Astrocyte (in vitro differentiated cells and primary cell): ENCODE measurements around the gene SEMA3G. TPM values are rescaled to one million over a fixed set of nuclear protein-coding genes. Genes with fewer than 3 reads are reported as not detected.

Source experiments
- DNase-seq: peaks from one replicate; pipeline ENCODE4 v3.0.0-alpha.2; 2010; ENCODE audit warnings: low read depth
- FAIRE-seq: peaks from 2 replicates; lab custom pipeline; 2011; peaks lifted over from hg19 to GRCh38; lab: Jason Lieb, UNC
- H2AFZ ChIP-seq: 2 replicates; pipeline ENCODE4 v1.6.0; 2012; ENCODE audit warnings: low read depth, low read length, inconsistent platforms
- H3K27ac ChIP-seq: 2 replicates; pipeline ENCODE4 v1.5.1; 2011; ENCODE audit warnings: low read depth, low read length, inconsistent platforms
- H3K27me3 ChIP-seq: 2 replicates; pipeline ENCODE4 v1.6.0; 2011; ENCODE audit warnings: low read length, inconsistent platforms; ENCODE audit not compliant: insufficient read depth
- H3K36me3 ChIP-seq: 2 replicates; pipeline ENCODE4 v1.5.1; 2011; ENCODE audit warnings: low read length, inconsistent platforms; ENCODE audit not compliant: insufficient read depth
- H3K4me1 ChIP-seq: 2 replicates; pipeline ENCODE4 v1.5.1; 2011; ENCODE audit warnings: low read length, inconsistent platforms; ENCODE audit not compliant: insufficient read depth
- H3K4me2 ChIP-seq: 2 replicates; pipeline ENCODE4 v1.6.0; 2012; ENCODE audit warnings: low read length, inconsistent platforms
- H3K4me3 ChIP-seq: 2 replicates; pipeline ENCODE4 v1.5.1; 2011; ENCODE audit warnings: low read depth, mild to moderate bottlenecking, low read length, inconsistent platforms; ENCODE audit not compliant: insufficient read depth
- H3K79me2 ChIP-seq: 2 replicates; pipeline ENCODE4 v1.6.0; 2012; ENCODE audit warnings: mild to moderate bottlenecking, low read length, inconsistent platforms; ENCODE audit not compliant: insufficient read depth
- H3K9ac ChIP-seq: 2 replicates; pipeline ENCODE4 v1.6.0; 2012; ENCODE audit warnings: mild to moderate bottlenecking, low read length, inconsistent platforms
- H3K9me3 ChIP-seq: 2 replicates; pipeline ENCODE4 v1.5.1; 2012; ENCODE audit warnings: low read depth, mild to moderate bottlenecking, low read length, inconsistent platforms; ENCODE audit not compliant: insufficient read depth
- H4K20me1 ChIP-seq: 2 replicates; pipeline ENCODE4 v1.6.0; 2012; ENCODE audit warnings: low read length, inconsistent platforms; ENCODE audit not compliant: insufficient read depth
- H3K27ac Mint-ChIP-seq: one replicate; pipeline ENCODE4 v1.8.0; 2021; ENCODE audit warnings: mild to moderate bottlenecking, mixed read lengths; ENCODE audit not compliant: unreplicated experiment
- H3K27me3 Mint-ChIP-seq: one replicate; pipeline ENCODE4 v1.8.0; 2021; ENCODE audit warnings: low read depth, mixed read lengths; ENCODE audit not compliant: unreplicated experiment
- H3K36me3 Mint-ChIP-seq: one replicate; pipeline ENCODE4 v1.8.0; 2021; ENCODE audit warnings: low read depth, mixed read lengths; ENCODE audit not compliant: unreplicated experiment
- H3K4me1 Mint-ChIP-seq: one replicate; pipeline ENCODE4 v1.8.0; 2021; ENCODE audit warnings: low read depth, mixed read lengths; ENCODE audit not compliant: unreplicated experiment
- H3K4me3 Mint-ChIP-seq: one replicate; pipeline ENCODE4 v1.8.0; 2021; ENCODE audit warnings: mild to moderate bottlenecking, moderate library complexity, mixed read lengths; ENCODE audit not compliant: unreplicated experiment
- H3K9me3 Mint-ChIP-seq: one replicate; pipeline ENCODE4 v1.8.0; 2021; ENCODE audit warnings: mild to moderate bottlenecking, mixed read lengths; ENCODE audit not compliant: unreplicated experiment
- EZH2 ChIP-seq: IDR thresholded peaks from 2 replicates; pipeline ENCODE4 v1.6.1; 2012; ENCODE audit warnings: mild to moderate bottlenecking, low read length, inconsistent platforms; ENCODE audit not compliant: insufficient read depth
- total RNA-seq: library from RNA; stranded (reverse); gene quantifications from 2 replicates; pipeline ENCODE4 v1.2.1, GENCODE V29; 2021
- TF ChIP-seq, protein P1 (sequence below): IDR thresholded peaks from 2 replicates; pipeline ENCODE4 v1.5.1; 2011; ENCODE audit warnings: low read depth, mild to moderate bottlenecking, inconsistent platforms, low read length, moderate library complexity; ENCODE audit not compliant: insufficient read depth

Gene SEMA3G
- total RNA-seq, 1 donor from 2014 or later = 0.09 TPM

DNA sequence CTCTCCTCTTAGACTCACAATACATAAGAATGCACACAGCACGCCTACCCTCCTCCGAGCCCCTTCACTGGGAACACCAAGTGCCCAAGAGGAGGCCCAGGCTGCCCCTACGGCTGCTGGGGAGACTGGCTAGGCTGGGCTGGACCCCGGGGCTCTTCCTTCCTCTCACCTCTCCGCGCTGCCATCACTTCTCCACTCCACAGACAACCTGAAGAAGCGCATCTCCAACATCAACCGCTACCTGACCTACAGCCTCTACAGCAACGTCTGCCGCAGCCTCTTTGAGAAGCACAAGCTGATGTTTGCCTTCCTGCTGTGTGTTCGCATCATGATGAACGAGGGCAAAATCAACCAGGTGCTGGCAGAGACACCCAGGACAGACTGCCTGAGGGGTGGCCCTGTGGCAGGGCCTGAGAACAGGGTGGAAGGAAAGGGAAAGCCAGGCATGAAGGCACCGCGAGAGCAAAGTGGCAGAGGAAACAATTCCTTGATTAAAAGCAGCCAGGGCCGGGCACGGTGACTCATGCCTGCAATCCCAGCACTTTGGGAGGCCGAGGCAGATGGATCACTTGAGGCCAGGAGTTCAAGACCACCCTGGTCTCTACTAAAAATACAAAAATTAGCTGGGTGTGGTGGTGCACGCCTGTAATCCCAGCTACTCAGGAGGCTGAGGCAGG lies 51.6 kb downstream of the SEMA3G start:
- peaks cover 12% of the 10 kb centered on the region for H3K36me3 Mint-ChIP-seq
- peaks cover 2% of the 10 kb centered on the region for H3K9me3 Mint-ChIP-seq
- Histone ChIP-seq H3K79me2 (no peaks in the 10 kb centered on the region), H3K9ac (no peak overlapping the region), H2AFZ (no peak overlapping the region), H4K20me1 (no peaks in the 10 kb centered on the region), H3K36me3 (no peaks in the 10 kb centered on the region), H3K27ac (no peak overlapping the region), H3K4me1 (no peaks in the 10 kb centered on the region), H3K4me3 (no peak overlapping the region), H3K27me3 (no peaks in the 10 kb centered on the region), H3K9me3 (no peaks in the 10 kb centered on the region), H3K4me2 (no peak overlapping the region)
- no peak overlapping the region for H3K27ac Mint-ChIP-seq
- no peaks in the 10 kb centered on the region for H3K4me1 Mint-ChIP-seq
- H3K27me3 Mint-ChIP-seq = peaks cover 37% of the 10 kb centered on the region
- H3K4me3 Mint-ChIP-seq = no peak overlapping the region
- DNase-seq (no peak), FAIRE-seq (no peak)
- TF ChIP-seq, protein P1, sequence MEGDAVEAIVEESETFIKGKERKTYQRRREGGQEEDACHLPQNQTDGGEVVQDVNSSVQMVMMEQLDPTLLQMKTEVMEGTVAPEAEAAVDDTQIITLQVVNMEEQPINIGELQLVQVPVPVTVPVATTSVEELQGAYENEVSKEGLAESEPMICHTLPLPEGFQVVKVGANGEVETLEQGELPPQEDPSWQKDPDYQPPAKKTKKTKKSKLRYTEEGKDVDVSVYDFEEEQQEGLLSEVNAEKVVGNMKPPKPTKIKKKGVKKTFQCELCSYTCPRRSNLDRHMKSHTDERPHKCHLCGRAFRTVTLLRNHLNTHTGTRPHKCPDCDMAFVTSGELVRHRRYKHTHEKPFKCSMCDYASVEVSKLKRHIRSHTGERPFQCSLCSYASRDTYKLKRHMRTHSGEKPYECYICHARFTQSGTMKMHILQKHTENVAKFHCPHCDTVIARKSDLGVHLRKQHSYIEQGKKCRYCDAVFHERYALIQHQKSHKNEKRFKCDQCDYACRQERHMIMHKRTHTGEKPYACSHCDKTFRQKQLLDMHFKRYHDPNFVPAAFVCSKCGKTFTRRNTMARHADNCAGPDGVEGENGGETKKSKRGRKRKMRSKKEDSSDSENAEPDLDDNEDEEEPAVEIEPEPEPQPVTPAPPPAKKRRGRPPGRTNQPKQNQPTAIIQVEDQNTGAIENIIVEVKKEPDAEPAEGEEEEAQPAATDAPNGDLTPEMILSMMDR = no peak
- no peak for TF ChIP-seq EZH2

DNA sequence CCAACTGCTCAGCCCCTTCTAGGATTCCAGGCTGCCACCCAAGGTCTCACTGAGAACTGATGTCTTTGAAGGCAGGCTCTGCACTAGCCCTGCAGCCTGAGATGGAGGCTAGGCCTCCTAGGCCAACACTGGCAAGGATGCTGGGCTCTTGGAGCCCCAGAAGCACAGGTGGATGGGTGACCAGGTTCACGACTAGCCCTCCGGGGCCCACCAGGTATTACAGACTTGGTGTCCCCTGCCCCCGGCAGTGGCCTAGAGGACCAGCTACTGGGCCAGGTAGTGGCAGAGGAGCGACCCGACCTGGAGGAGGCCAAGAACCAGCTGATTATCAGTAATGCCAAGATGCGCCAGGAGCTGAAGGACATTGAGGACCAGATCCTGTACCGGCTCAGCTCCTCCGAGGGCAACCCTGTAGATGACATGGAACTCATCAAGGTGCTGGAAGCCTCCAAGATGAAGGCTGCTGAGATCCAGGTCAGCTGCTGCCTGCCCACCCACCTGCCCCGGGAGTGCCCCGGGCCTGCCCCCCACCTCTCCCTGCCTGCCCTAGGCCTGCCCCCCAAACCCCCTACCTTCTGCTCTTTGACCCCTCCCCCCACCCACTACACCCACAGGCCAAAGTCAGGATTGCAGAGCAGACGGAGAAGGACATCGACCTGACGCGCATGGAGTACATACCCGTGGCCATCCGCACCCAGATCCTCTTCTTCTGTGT lies 52.5 kb downstream of the SEMA3G start:
- H3K27me3 ChIP-seq = no peaks in the 10 kb centered on the region
- H3K36me3 ChIP-seq = no peaks in the 10 kb centered on the region
- peaks cover 41% of the 10 kb centered on the region for H3K27me3 Mint-ChIP-seq
- H3K79me2 ChIP-seq = no peaks in the 10 kb centered on the region
- no peak overlapping the region for H3K4me3 ChIP-seq
- no peak for FAIRE-seq
- H3K9me3 Mint-ChIP-seq = peaks cover 2% of the 10 kb centered on the region
- H3K4me2 ChIP-seq = no peak overlapping the region
- H4K20me1 ChIP-seq = no peaks in the 10 kb centered on the region
- no peaks in the 10 kb centered on the region for H3K9me3 ChIP-seq
- peaks cover 12% of the 10 kb centered on the region for H3K36me3 Mint-ChIP-seq
- H3K4me3 Mint-ChIP-seq = no peak overlapping the region
- TF ChIP-seq EZH2 = no peak
- TF ChIP-seq, protein P1 = no peak
- H3K27ac ChIP-seq = no peak overlapping the region
- H3K27ac Mint-ChIP-seq = no peak overlapping the region
- H3K4me1 Mint-ChIP-seq = no peaks in the 10 kb centered on the region
- no peak for DNase-seq
- H3K4me1 ChIP-seq = no peaks in the 10 kb centered on the region
- no peak overlapping the region for H3K9ac ChIP-seq
- no peak overlapping the region for H2AFZ ChIP-seq

DNA sequence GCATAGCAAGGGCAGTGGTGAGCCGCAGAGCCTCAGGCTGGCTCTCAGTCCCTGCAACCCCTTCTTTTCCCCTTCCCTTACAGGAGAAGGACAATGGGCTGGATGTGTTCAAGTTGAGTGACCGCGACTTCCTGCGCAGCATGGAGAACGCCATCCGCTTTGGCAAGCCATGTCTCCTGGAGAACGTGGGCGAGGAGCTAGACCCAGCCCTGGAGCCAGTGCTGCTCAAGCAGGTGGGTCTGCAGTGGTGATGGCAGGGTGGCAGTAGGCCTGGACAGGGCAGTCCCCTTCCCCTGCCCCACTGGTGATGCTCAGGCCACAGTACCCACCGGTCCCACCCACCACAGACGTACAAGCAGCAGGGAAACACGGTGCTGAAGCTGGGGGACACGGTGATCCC lies 53.8 kb downstream of the SEMA3G start:
- Histone ChIP-seq H3K4me3 (no peak overlapping the region), H3K36me3 (no peaks in the 10 kb centered on the region), H3K27me3 (no peaks in the 10 kb centered on the region), H3K79me2 (no peaks in the 10 kb centered on the region), H2AFZ (no peak overlapping the region), H3K9me3 (no peaks in the 10 kb centered on the region), H3K9ac (no peak overlapping the region), H3K27ac (no peak overlapping the region), H3K4me1 (no peaks in the 10 kb centered on the region), H3K4me2 (no peak overlapping the region), H4K20me1 (no peaks in the 10 kb centered on the region)
- TF ChIP-seq, protein P1 = no peak
- no peak for TF ChIP-seq EZH2
- DNase-seq (no peak), FAIRE-seq (no peak)
- H3K4me3 Mint-ChIP-seq = no peak overlapping the region
- H3K27me3 Mint-ChIP-seq = peaks cover 43% of the 10 kb centered on the region
- peaks cover 12% of the 10 kb centered on the region for H3K36me3 Mint-ChIP-seq
- H3K27ac Mint-ChIP-seq = no peak overlapping the region
- peaks cover 2% of the 10 kb centered on the region for H3K9me3 Mint-ChIP-seq
- H3K4me1 Mint-ChIP-seq = no peaks in the 10 kb centered on the region
